ENCODE measurements around the gene CCDC73.
"Not testable (repeated sequence)": the region's sequence is repeated elsewhere in the genome, so short reads cannot be mapped to it uniquely, and the experiment has no call there.

CCDC73 gene

GRCh38 chr11:32705309-32706033 lies 89.0 kb downstream of the CCDC73 start:
- DNase-seq (ENCODE audit: low spot score) = no peak

GRCh38 chr11:32704775-32705174 lies 89.7 kb downstream of the CCDC73 start:
- DNase-seq (ENCODE audit: low spot score) = no peak

DNA sequence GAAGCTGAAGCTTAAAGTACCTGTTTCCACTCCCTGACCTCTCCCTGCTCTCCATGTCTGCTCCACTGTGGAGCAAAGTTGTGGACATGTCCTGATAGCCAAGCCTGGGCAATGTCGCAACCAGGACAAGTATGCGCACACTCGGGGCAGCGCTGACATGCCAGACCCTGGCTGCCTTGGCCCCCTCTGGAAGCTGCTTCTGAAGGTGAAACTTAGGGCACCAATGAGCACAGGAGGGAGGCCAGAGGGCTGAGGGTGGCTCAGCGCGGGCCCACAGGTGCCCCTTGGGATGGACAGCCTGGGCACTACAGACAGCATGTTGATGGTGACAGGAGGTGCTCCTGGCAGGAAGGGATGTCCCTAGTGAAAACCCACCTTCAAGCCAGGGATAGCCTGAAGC lies 90.2 kb downstream of the CCDC73 start:
- no peak for DNase-seq (ENCODE audit: low spot score)

DNA sequence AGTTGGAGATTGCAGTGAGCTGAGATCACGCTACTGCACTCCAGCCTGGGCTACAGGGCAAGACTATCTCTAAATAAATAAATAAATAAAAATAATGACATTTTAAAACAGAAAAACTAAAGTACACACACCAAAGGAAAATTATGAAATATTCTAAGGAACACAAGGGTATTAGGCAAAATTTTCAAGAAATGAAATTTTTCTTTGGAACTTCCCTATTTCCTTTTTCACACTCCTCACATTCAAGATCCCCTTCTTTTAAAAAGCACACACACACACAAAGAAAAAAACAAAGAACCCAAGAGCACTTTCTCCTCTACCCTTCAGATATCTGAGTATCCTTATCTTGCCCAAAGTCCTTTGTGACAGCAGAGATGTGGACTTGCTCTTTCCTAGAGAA lies 92.8 kb downstream of the CCDC73 start:
- no peak for DNase-seq (ENCODE audit: low spot score)

- no peak for DNase-seq (ENCODE audit: low spot score)
Observed at GRCh38 chr11:32698579-32698978, 95.9 kb downstream of the CCDC73 start.

DNA sequence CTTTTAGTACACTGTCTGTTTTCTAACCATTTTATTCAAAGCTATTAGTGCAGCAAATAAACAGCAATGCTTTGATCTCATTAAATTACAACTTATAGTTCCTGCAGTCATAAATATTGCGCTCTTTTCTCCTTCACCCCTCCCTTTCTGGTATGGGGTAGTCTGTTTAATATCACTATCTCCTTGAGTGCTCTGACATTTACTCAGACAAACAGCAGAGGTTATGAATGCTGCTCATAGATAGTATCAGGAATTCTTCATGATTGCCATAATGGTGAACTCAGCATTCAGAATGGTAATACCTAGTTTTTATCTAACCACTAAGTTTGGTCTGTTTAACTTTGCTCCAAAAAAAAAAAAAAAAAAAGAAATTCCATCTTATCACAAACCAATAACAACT lies 123.4 kb downstream of the CCDC73 start:
- DNase-seq (ENCODE audit: low spot score) = no peak

GRCh38 chr11:32659672-32660071 lies 134.8 kb downstream of the CCDC73 start:
- DNase-seq (ENCODE audit: low spot score) = no peak

DNA sequence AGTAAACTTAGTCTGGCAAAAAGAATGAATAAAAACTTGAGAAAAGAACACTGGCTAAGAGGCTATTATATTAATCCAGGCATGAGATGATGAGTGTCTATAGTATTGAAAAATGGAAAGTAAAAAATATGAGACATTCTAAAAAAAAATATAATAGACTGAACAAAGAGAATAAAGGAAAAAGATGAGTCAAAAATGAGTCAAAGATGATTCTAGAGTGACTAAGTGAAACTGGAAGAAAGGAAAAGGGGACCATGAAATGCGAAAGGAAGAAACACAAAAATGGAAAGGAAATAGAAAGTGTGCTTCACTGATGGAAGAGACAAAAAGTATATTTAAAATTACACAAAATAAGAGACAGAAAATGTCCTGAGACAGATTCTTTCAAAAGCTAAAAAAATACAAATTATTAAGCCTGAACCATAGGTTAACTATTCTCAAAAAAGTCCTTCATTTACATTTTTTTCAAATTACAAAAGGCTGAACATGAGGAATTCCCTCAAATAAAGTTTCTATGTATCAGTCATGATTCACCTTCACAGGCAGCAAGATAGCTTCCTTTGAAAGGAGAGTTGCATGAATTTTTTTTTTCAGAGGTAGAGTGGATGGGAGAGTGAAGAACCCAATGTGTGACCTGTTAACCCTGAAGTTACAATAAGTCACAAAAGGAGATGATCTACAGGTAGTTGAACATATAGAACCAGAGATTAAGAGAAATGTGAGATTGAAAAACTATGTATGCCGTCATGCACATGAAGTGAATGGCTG lies 135.6 kb downstream of the CCDC73 start:
- DNase-seq (ENCODE audit: low spot score) = no peak

DNA sequence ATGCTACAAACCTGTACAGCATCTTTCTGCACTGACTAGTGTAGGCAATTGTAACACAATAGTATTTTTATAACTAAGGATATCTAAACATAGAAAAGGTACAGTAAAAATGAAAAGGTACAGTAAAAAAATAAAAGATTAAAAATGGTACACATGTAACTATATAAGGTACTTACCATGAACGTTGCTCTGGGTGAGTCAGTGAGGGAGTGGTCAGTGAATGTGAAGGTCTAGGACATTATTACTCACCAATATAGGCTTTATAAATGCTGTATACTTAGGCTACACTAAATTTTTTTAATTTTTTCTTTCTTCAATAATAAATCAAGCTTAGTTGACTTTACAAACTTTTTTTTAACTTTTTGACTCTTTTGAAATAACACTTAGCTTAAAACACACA lies 150.9 kb downstream of the CCDC73 start:
- no peak for DNase-seq (ENCODE audit: low spot score)

- DNase-seq (ENCODE audit: low spot score) = no peak
Observed at GRCh38 chr11:32641361-32641760, 153.1 kb downstream of the CCDC73 start.

- DNase-seq (ENCODE audit: low spot score) = no peak
Observed at GRCh38 chr11:32635819-32636218, 158.6 kb downstream of the CCDC73 start.

DNA sequence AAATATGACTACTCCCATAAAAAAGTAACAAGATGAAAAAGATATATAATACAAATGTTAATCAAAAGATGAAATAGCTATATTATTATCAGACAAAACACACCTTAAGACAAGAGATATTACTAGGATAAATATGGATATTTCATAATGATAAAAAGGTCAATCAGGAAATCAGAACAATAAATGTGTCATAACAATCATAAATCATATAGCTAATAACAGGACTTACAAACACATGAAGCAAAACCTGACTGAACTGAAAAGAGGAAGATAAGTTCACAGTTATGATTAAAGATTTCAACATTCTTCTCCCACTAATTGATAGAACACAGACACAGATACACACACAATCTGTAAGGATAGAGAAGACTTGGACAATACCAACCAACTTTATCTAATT lies 163.6 kb downstream of the CCDC73 start:
- DNase-seq (ENCODE audit: low spot score) = no peak

DNA sequence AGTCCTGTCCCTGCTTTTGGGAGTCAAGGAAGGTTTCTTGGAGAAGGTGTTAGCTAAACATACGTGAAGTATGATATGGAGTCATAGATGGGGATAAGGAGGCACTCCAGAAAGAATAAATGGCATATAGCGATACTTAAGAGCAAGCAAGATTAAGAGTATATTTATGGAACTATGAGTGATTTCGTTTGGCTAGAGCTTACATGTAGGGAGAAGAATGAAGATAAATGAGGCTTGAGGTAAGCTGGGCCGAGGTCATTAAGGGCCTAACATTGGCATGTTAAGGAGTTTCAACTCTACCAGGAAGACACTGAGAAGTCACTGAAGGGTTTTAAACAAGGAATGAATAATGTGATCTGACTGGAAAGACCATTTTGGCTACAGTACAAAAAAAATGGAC lies 177.6 kb downstream of the CCDC73 start:
- DNase-seq (ENCODE audit: low spot score) = no peak

GRCh38 chr11:32615422-32615821 lies 179.0 kb downstream of the CCDC73 start:
- no peak for DNase-seq (ENCODE audit: low spot score)

GRCh38 chr11:32613500-32614151 lies 180.8 kb downstream of the CCDC73 start:
- DNase-seq (ENCODE audit: low spot score) = no peak

GRCh38 chr11:32610797-32611352 lies 183.6 kb downstream of the CCDC73 start:
- DNase-seq (ENCODE audit: low spot score) = no peak

DNA sequence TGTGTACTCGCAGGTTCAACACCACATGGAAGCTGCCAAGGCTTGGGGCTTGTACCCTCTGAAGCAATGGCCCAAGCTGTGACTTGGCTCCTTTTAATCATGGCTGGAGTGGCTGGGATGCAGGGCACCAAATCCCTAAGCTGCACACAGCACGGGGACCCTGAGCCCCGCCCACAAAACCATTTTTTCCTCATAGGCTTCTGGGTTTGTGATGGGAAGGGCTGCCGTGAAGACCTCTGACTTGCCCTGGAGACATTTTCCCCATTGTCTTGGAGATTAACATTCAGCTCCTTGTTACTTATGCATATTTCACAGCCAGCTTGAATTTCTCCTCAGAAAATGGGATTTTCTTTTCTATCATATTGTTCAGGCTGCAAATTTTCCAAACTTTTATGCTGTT lies 185.6 kb downstream of the CCDC73 start:
- not testable (repeated sequence) for DNase-seq (ENCODE audit: low spot score)

DNA sequence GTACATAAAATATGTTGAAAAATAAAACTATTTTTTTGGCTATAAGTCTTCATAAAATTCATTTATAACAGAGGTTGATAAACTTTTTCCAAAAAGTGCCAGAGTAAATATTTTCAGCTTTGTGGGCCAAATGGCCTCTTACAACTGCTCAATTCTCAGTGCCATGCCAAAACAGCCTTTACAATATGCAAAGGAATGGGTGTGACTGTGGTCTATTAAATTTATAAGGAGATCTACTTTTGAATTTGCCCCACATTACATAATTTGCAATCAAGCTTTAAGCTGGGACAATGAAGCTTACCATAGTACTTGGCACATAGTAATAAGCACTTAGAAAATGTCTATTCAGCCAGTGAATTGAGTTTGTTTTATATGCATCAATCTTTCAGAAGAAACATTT lies 188.2 kb downstream of the CCDC73 start:
- DNase-seq (ENCODE audit: low spot score) = no peak

GRCh38 chr11:32602657-32603415 lies 191.6 kb downstream of the CCDC73 start:
- no peak for DNase-seq (ENCODE audit: low spot score)

- no peak for DNase-seq (ENCODE audit: low spot score)
Observed at GRCh38 chr11:32597921-32598320, 196.5 kb downstream of the CCDC73 start.

DNA sequence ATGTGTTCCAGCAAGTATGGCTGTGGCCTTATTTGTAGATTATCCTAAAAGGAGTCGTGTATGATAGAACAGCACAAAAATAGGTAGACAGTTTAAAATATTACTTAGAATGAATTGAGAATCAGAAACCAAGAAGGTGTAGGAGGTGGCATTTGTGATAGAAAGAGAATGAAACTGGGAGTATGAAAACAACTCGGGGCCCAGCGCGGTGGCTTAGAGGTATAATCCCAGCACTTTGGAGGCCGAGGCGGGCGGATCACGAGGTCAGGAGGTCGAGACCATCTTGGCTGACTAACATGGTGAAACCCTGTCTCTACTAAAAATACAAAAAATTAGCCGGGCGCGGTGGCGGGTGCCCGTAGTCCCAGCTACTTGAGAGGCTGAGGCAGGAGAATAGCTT lies 198.3 kb downstream of the CCDC73 start:
- DNase-seq (ENCODE audit: low spot score) = not testable (repeated sequence)

- no peak for DNase-seq (ENCODE audit: low spot score)
Observed at GRCh38 chr11:32594272-32594671, 200.2 kb downstream of the CCDC73 start.
